KMS-11 (cell line): ENCODE measurements around the gene HNRNPU.

ENCODE experiments used
- H2AFZ ChIP-seq: fragments of 200-600 bp; sonication (generic); 2 replicates; pipeline ENCODE4 v1.6.1; 2016; ENCODE audit warnings: antibody characterized with exemption, mixed run types, low read depth
- H3K27ac ChIP-seq: fragments of 200-600 bp; sonication (generic); 2 replicates; pipeline ENCODE4 v1.6.1; 2016; ENCODE audit warnings: mild to moderate bottlenecking, mixed run types
- H3K27me3 ChIP-seq: fragments of 200-600 bp; sonication (generic); 2 replicates; pipeline ENCODE4 v1.6.1; 2017; ENCODE audit warnings: mild to moderate bottlenecking, low read depth, mixed run types, moderate library complexity; ENCODE audit not compliant: insufficient read depth
- H3K36me3 ChIP-seq: fragments of 200-600 bp; sonication (generic); 2 replicates; pipeline ENCODE4 v1.6.1; 2017; ENCODE audit warnings: mild to moderate bottlenecking, mixed run types; ENCODE audit not compliant: insufficient read depth
- H3K4me1 ChIP-seq: fragments of 200-600 bp; sonication (generic); 2 replicates; pipeline ENCODE4 v1.6.1; 2016; ENCODE audit warnings: mild to moderate bottlenecking, low read depth, mixed run types; ENCODE audit not compliant: poor library complexity, severe bottlenecking
- H3K4me2 ChIP-seq: fragments of 200-600 bp; sonication (generic); 2 replicates; pipeline ENCODE4 v1.7.0; 2016; ENCODE audit warnings: mild to moderate bottlenecking, mixed run types
- H3K4me3 ChIP-seq: fragments of 200-600 bp; sonication (generic); IDR thresholded peaks from 2 replicates; pipeline ENCODE4 v1.6.1; 2017; ENCODE audit warnings: low read depth, low read length, mixed read lengths; ENCODE audit not compliant: insufficient read depth
- H3K79me2 ChIP-seq: fragments of 200-600 bp; sonication (generic); 2 replicates; pipeline ENCODE4 v1.6.1; 2016; ENCODE audit warnings: low read depth, mixed run types; ENCODE audit not compliant: insufficient read depth
- H3K9ac ChIP-seq: fragments of 200-600 bp; sonication (generic); 2 replicates; pipeline ENCODE4 v1.6.1; 2016; ENCODE audit warnings: mild to moderate bottlenecking, mixed run types
- H4K20me1 ChIP-seq: fragments of 200-600 bp; sonication (generic); 2 replicates; pipeline ENCODE4 v1.6.1; 2016; ENCODE audit warnings: mild to moderate bottlenecking, mixed run types; ENCODE audit not compliant: insufficient read depth
- TF ChIP-seq, protein P1 (sequence below): fragments of 200-600 bp; sonication (generic); conservative IDR thresholded peaks from 2 replicates; pipeline ENCODE4 v1.6.1; 2017; ENCODE audit warnings: low read depth, mild to moderate bottlenecking, antibody characterized with exemption, low read length, moderate library complexity, mixed read lengths

HNRNPU gene

DNA sequence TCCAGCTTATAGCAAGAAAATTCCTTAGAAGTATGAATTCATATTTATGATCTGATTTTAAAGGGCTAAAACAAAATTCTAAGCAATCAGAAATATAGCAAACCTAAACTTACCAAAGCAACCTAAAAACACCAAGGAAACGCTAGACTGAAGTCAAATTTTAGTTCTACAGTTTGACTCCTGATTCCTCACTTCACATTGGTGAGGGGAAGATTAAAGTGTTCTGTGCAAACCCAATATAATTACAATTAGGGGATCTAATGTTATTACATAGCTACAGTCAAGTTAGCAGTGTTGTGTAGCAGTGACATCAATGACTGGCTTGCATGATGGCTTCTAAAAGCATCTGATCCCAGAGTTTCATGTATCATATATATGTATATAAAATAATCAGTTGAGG lies 11.6 kb downstream of the HNRNPU start:
- H4K20me1 ChIP-seq = peaks cover 23% of the 10 kb centered on the region
- peaks cover 3% of the 10 kb centered on the region for H3K4me1 ChIP-seq
- no peak overlapping the region for H3K9ac ChIP-seq
- peak overlapping the region; percentile 21; the same call in 1 of the 2 replicates for H3K27ac ChIP-seq
- peaks cover 48% of the 10 kb centered on the region for H3K36me3 ChIP-seq
- no peaks in the 10 kb centered on the region for H3K27me3 ChIP-seq
- H3K79me2 ChIP-seq = peaks cover 91% of the 10 kb centered on the region
- TF ChIP-seq, protein P1, sequence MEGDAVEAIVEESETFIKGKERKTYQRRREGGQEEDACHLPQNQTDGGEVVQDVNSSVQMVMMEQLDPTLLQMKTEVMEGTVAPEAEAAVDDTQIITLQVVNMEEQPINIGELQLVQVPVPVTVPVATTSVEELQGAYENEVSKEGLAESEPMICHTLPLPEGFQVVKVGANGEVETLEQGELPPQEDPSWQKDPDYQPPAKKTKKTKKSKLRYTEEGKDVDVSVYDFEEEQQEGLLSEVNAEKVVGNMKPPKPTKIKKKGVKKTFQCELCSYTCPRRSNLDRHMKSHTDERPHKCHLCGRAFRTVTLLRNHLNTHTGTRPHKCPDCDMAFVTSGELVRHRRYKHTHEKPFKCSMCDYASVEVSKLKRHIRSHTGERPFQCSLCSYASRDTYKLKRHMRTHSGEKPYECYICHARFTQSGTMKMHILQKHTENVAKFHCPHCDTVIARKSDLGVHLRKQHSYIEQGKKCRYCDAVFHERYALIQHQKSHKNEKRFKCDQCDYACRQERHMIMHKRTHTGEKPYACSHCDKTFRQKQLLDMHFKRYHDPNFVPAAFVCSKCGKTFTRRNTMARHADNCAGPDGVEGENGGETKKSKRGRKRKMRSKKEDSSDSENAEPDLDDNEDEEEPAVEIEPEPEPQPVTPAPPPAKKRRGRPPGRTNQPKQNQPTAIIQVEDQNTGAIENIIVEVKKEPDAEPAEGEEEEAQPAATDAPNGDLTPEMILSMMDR = no peak
- no peak overlapping the region for H2AFZ ChIP-seq
- H3K4me2 ChIP-seq = no peak overlapping the region
- no peak overlapping the region for H3K4me3 ChIP-seq

DNA sequence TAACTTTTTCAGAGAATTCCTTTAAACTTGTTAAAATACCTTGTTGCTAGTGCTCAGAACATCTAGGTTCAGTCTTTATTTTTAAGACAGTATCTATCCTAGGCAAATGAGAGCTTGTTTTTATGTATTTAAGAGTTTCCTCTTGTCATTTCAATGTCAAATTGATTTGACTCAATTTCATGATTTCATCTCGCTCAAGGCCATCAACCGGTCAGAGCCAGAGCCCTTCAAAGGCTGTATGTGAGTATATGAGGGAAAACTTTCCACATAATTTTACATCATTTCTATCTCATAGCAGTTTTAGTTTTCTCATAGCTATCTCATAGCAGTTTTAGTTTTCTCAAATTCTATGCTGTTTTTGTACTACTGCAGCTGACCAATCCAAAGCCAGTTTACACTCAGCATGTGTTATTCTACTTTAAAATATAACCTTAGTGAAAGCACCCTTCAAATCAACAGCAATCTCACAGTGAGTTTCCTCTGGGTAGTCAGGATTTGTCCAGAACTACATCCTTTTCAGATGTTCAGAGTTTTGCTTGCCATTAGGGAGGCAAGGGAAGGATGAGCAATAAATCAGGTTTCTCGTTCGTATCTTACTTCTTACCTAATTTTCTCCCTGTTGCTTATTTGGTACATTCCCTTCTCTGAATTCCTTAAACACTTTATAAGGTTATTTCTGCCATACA lies 12.7 kb downstream of the HNRNPU start:
- H4K20me1 ChIP-seq = peaks cover 19% of the 10 kb centered on the region; the same call in 1 of the 2 replicates
- peak overlapping the region; percentile 21; the same call in 1 of the 2 replicates for H3K27ac ChIP-seq
- peaks cover 90% of the 10 kb centered on the region for H3K79me2 ChIP-seq
- no peaks in the 10 kb centered on the region for H3K27me3 ChIP-seq
- peaks cover 4% of the 10 kb centered on the region for H3K4me1 ChIP-seq
- no peak overlapping the region for H3K4me3 ChIP-seq
- no peak overlapping the region for H2AFZ ChIP-seq
- H3K36me3 ChIP-seq = peaks cover 48% of the 10 kb centered on the region
- TF ChIP-seq, protein P1 = no peak
- H3K4me2 ChIP-seq = no peak overlapping the region
- H3K9ac ChIP-seq = no peak overlapping the region

DNA sequence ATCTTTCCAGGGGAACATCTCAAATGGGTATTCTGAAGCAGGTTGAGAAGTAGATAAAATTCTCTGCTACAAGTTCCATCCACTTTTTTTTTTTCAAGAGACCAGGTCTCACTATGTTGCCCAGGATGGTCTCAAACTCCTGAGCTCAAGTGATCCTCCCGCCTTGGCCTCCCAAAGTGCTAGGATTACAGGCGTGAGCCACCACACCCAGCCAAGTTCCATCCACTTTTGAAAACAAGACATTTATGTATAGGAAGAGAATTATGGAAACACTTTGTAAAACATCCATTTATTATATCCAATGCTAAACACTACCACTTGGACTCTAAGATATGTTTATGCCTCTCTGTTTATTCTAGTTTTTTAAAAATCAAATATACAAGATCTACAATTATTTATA lies 13.4 kb downstream of the HNRNPU start:
- H3K4me1 ChIP-seq = peaks cover 4% of the 10 kb centered on the region
- no peak overlapping the region for H3K4me2 ChIP-seq
- H3K4me3 ChIP-seq = no peak overlapping the region
- no peaks in the 10 kb centered on the region for H3K27me3 ChIP-seq
- peaks cover 83% of the 10 kb centered on the region for H3K79me2 ChIP-seq
- no peak overlapping the region for H3K9ac ChIP-seq
- H3K36me3 ChIP-seq = peaks cover 47% of the 10 kb centered on the region
- H2AFZ ChIP-seq = no peak overlapping the region
- peaks cover 17% of the 10 kb centered on the region; the same call in 1 of the 2 replicates for H4K20me1 ChIP-seq
- no peak overlapping the region for H3K27ac ChIP-seq
- TF ChIP-seq, protein P1 = no peak

DNA sequence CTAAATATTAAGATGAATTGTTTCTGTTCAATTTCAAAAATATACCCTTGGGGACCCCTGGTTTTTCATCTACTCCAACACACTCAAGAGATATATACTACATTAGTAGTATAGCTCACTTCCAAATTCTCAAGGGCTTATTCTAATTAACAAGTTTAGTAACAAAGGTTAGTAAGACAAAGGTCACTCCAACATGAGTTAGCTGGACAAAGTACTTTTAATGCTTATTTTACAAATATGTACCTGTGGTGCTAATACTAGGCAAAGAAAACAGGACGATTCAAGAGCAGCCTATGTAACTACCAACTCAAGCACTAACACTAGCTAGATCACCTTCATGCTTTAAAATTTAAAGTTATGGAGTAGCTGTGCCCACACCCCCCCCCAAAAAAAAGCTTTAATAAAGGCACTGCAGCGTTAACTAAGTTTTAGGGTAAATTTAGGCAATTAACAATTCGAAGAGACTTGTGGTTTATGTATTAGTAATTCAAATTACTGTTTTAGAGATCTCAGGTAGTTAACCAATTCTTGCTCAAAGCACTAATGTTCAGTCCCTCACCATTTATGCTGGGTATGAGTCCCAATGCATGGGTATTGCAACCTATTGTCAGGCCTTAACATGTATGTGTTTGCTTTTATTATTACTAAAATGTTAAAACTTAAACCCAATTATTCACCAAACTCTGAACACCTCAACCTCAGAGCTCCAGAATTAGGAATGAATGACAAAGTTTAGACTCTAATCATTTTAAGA lies 14.1 kb downstream of the HNRNPU start:
- H3K9ac ChIP-seq = no peak overlapping the region
- TF ChIP-seq, protein P1 = no peak
- no peak overlapping the region for H2AFZ ChIP-seq
- H3K27ac ChIP-seq = no peak overlapping the region
- H4K20me1 ChIP-seq = peaks cover 15% of the 10 kb centered on the region; the same call in 1 of the 2 replicates
- H3K36me3 ChIP-seq = peaks cover 41% of the 10 kb centered on the region
- H3K4me2 ChIP-seq = no peak overlapping the region
- H3K4me1 ChIP-seq = peaks cover 4% of the 10 kb centered on the region
- H3K27me3 ChIP-seq = no peaks in the 10 kb centered on the region
- H3K4me3 ChIP-seq = no peak overlapping the region
- H3K79me2 ChIP-seq = peaks cover 77% of the 10 kb centered on the region
